ENCODE results near the gene SEPTIN1.

DNA sequence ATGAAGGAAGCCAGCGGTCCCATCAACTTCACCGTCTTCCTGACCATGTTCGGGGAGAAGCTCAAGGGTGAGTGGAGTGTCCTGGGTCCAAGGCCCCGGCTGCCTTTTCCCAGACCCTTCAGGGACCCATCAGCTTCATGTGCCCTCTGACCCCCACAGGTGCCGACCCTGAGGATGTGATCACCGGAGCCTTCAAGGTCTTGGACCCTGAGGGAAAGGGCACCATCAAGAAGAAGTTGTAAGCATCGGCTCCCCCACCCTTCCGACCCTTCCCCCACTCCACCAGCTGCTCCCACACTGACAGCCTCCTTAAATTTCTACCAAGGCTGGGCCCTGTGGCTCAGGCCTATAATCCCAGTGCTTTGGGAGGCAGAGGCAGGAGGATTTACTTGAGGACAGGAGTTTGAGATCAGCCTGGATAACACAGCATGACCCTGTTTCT is 5.9 kb downstream of the SEPTIN1 start:
- TF ChIP-seq EZH2phosphoT487 (IDR thresholded peaks at IDR 0.05; ENCODE audit: borderline replicate concordance) = no peak
- TF ChIP-seq, protein P1, sequence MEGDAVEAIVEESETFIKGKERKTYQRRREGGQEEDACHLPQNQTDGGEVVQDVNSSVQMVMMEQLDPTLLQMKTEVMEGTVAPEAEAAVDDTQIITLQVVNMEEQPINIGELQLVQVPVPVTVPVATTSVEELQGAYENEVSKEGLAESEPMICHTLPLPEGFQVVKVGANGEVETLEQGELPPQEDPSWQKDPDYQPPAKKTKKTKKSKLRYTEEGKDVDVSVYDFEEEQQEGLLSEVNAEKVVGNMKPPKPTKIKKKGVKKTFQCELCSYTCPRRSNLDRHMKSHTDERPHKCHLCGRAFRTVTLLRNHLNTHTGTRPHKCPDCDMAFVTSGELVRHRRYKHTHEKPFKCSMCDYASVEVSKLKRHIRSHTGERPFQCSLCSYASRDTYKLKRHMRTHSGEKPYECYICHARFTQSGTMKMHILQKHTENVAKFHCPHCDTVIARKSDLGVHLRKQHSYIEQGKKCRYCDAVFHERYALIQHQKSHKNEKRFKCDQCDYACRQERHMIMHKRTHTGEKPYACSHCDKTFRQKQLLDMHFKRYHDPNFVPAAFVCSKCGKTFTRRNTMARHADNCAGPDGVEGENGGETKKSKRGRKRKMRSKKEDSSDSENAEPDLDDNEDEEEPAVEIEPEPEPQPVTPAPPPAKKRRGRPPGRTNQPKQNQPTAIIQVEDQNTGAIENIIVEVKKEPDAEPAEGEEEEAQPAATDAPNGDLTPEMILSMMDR (conservative IDR thresholded peaks at IDR 0.05; ENCODE audit: low read length) = no peak
